DMS153 (cell line): Measurements from ENCODE around the gene TUBB6.

Source experiments
- DNase-seq: peaks from one replicate; lab custom pipeline; 2025; lab: John Stamatoyannopoulos, UW

TUBB6 gene

DNA sequence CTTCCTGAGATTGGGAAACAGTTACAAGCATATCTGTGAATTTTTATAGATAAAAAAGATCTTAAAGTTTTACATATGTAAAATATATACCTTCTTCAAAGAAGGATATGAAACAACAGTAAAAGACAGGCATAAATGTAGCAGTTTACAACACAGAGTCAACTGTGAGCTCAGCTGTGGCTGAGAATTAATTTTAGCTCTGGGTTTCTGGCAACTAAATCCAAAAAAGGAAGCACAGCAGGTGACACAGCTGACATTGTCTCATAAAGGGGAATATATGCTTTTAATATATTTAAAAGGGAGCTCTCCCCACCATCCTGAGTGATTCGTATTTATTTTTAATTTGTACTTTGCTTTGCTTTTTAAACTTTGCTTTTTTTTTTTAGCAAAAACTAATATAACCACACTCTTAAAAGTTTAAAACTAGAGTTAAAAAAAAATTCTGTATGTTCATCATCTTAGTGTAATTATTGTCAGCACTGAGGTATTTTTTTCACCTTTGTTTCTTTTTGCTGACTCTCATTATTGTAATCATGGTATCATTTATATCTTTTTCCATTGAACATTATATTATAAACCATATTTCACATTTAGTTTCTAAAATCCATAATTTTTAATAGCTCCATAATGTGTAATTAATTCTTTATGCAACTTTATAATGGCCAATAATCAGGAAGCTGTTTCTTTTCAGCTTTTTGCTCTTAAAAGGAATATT, 6.7 kb downstream of the TUBB6 start:
- no peak for DNase-seq

DNA sequence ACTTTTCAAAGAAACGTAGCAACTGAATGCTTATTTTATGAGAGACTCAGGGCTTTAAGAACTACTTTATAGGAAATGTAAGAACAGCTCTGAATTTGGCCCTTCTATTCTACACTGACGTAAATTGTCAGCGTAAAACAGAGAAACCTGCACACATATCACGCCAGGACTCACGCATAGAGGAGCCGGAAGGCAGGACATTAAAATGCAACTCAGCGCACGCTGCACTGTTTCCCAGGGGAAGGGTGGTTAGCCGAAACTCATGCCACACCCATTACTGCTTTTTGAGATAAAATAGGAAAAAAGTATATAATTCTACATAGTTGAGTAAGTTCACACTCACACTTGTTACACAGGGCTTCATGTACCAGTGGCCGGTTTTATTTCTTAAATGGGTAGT, 7.4 kb downstream of the TUBB6 start:
- no peak for DNase-seq

DNA sequence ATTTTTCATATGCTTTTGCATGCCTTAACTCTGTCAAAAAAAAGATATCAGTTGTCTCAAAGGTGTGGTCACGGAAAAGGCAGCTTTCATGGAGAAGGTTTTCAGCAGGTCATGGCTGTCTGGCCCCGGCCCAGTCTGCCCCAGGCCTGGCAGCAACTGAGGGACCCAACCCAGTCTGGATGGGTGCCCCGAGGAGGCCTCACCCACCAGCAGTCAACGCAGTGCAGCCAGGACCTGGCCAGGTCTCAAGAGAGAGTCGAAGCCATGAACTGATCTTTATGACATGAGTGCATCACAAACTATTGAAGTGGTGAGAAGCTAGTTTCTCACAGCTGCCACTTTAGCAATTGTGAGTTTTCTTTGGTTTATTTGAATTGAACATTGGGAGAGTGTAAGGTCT, 7.9 kb downstream of the TUBB6 start:
- DNase-seq = no peak

DNA sequence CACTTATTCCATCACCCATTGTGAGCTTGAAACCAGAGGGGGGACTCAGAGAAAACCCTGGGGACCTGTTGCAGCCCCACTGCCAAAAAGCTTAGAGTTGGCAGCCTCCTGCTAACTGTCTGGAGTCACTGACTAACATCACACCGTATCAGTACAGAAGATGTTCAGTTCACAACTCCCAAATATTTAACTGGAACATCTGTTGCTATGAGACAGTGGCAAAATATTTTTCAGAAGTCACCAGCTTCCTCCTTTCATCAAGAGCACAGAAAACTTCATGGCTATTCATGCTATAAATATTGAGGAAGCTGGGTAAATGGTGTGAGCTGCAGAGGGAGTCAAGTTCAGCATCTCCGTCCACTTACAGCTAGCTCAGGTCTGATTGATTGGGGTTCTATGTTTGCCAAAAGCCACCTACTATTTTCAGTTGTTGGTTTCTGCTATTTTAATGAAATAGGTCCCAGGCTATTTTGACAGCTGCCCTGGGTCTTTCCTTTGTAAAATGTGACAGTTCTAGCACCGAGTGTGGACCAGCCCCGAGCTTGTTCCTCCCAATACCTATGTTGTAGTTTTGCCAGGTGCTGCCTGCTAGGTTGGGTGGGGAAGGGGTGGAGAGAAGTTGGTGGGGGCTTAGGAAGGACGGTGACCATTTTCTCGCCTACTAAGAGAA, 9.8 kb downstream of the TUBB6 start:
- no peak for DNase-seq

DNA sequence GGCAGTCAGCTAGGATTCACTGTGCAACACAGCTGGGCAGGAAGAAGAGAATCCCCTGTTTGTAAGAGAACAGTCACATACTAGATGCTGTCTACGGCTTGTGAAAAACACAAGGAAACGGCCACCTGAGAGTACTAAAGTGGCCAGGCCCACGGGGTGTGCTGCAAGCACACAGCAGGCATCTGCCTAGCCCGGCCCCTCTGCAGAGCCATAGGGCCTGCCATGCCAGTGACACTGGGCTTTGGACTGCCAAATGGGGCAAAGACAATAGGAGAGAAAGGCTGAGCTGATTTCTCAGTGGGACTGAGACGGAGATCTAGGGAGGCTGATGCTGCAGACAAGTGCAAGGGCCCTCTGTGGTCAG, 10.3 kb downstream of the TUBB6 start:
- DNase-seq = no peak

DNA sequence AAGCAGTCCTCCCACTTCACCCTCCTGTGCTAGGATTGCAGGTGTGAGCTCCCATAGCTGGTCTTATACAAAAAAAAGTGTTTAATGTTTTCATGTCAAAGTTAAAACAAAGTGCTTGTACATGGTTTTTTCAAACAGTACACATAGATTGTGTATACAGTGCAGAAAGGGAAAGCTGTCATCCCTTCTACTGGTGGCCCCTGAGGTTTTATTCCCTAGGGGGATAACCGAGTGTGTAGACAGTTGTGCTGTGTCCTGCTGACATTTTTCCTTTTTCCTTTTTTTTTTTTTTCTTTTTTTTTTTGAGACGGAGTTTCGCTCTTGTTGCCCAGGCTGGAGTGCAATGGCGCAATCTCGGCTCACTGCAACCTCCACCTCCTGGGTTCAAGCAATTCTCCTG, 10.8 kb downstream of the TUBB6 start:
- DNase-seq = no peak

DNA sequence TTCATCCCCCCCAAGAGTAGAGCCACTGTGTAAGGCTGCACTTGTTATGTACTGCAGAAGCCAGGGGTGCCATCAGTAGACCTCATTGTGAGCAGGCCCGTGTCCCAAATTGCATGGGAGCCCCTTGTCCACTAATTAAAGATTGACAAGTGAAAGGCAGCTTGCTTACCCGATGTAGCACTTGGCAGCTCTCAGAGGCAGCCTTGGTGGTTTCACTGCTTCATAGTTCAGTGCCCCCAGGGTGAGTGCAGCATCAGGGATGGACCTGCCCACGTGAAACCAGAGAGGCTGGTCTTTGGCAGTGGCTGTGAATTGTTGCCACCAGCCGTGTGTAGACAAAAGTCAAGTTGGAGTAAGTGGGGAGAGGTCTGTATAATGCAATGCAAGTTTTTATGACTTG, 13.3 kb downstream of the TUBB6 start:
- DNase-seq = no peak

DNA sequence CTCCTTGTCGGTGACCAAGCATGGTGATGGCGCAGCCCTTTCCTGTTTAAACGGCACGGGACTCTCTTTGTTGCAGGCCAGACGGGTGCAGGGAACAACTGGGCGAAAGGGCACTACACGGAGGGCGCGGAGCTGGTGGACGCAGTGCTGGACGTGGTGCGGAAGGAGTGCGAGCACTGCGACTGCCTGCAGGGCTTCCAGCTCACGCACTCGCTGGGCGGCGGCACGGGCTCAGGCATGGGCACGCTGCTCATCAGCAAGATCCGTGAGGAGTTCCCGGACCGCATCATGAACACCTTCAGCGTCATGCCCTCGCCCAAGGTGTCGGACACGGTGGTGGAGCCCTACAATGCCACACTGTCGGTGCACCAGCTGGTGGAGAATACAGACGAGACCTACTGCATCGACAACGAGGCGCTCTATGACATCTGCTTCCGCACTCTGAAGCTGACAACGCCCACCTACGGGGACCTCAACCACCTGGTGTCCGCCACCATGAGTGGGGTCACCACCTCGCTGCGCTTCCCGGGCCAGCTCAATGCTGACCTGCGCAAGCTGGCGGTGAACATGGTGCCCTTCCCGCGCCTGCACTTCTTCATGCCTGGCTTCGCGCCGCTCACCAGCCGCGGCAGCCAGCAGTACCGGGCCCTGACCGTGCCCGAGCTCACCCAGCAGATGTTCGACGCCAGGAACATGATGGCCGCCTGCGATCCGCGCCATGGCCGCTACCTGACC, 17.1 kb downstream of the TUBB6 start:
- DNase-seq = no peak

DNA sequence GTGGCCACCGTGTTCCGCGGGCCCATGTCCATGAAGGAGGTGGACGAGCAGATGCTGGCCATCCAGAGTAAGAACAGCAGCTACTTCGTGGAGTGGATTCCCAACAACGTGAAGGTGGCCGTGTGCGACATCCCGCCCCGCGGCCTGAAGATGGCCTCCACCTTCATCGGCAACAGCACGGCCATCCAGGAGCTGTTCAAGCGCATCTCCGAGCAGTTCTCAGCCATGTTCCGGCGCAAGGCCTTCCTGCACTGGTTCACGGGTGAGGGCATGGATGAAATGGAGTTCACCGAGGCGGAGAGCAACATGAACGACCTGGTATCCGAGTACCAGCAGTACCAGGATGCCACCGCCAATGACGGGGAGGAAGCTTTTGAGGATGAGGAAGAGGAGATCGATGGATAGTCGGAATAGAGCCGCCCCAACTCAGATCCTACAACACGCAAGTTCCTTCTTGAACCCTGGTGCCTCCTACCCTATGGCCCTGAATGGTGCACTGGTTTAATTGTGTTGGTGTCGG, 17.7 kb downstream of the TUBB6 start:
- DNase-seq = no peak

DNA sequence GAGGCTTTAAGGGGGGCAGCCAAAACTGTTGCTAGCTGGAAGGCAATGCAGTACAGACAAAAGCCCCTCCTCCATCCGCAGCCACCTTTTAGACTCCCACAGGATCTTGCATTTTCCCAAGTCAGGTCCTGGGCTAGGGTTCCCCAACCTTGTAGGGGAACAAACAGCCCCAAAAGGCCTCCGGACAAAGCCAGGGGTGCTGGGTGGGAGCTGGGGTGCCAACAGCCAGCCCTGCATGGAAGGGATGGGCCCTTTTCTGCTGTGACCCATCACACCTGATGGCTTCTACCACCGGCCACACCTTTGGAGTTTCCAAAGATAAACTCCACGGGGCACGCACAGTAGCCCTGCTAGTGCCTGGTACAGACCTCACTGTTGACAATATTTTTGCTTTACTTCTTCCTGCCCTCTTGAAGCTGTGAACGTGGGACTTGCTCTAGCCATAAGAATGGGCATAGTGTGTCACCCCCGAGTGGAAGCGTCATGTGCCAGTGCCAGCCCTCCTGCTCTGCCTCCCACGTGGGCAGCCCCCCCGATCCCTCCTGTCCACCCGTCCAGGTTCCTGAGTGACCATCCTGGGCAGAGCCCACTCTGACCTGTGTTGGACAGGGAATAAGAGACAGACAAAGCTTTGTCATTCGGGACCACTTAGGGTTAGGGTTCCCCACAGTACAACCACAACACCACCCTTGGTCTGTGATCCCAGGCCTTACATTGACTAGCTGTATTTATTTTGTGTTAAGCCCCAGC, 18.8 kb downstream of the TUBB6 start:
- DNase-seq = no peak

DNA sequence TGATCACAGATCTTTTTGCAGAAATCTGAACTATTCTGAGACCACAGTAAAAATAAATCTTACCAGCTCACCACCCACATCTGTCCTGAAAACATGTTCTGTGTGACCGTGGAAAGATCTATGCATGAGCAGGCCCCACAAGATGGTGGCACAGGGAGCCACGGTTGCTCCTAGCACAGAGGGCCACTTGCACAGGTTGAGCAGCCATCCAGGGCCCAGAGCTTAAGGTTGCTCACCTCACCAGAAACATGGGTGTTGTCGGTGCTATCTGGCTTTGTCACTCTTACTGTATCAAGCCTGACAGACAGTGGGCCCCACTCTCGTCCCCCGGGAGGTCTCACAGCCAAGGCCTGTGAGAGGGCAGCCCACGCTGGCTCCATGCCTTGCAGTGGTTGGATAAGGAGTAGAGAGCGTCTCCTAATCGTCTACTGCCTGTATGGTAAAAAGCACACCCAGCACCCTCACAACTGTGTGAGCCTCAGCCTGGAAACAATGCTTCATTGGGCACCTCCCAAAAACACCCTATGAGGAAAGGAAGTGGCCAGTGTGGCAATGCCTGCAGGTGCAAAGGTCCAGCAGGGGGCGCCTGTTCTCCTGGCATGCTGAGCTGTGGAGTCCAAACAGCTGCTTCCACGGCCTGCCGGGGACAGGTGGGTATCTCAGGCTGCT, 19.6 kb downstream of the TUBB6 start:
- no peak for DNase-seq

DNA sequence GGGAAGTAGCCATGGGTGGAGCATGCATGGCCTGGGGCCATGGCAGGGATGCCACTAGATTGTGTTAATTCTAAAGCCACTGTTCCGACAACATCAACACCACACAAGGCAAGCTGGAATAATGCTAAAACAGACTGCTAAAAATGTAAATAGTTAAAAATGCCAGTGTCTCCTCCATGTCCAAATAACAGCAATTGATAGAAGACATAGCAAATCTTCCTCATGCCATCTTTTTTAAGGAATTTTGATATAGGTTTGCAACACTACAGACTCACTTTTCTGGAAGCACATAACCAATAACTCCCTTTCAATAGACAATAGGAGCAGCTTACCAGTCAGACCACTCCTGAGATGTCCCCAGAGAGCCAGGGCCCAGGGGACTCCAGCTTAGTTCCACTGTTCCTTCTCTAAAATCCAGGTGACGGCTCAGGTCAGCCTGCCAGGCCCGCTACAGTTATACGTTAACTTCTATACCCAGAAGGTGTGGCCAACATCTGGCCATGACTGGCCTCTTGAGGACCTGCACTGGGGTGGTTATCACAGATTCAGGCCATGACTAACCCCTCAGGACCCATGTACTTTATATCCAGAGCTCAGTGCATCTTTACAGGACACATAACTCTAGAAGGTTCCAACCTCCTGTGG, 20.3 kb downstream of the TUBB6 start:
- DNase-seq = no peak

DNA sequence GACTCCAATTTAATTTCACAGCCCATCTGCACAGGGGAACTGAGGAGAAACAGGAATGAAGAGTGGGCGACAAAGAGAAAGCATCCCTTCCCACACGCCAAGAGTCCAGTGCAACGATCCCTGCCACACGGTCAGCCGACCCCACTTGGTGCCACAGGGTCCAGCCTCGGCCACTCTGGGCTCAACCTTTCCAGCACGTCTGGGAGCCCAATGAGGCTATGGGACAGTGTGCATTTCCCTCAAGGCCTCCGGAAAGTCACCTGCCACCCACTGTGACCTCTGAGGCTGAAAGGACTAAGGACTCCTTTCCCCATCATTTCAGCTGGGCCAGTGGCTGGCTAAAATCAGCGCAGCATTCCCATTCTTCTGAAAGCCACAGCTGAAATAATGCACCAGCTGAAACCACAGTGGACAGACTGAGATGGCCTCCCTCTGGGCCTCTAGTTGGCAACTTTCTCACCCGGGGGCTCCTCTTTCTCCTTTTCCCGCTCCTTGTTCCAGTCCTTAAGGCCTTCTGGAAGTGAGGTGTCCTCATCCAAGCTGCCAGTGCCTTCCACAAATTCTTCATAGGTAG, 21.2 kb downstream of the TUBB6 start:
- DNase-seq = no peak

DNA sequence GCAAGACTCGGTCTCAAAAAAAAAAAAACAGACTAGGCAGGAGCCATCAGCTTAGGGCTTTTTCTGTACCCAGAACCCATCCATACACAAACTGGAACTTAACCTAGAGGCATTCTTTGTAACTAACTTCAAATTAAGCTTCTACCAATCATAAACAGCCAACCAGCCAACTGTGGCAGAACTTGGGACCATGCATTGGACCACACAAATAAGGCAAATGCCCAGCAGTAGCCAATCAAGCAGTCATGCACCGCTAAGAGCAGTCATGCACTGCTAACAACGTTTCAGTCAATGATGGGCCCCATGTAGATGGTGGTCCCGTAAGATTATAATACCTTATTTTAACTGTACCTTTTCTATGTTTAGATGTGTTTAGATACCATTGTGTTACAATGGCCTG, 22.7 kb downstream of the TUBB6 start:
- DNase-seq = no peak

DNA sequence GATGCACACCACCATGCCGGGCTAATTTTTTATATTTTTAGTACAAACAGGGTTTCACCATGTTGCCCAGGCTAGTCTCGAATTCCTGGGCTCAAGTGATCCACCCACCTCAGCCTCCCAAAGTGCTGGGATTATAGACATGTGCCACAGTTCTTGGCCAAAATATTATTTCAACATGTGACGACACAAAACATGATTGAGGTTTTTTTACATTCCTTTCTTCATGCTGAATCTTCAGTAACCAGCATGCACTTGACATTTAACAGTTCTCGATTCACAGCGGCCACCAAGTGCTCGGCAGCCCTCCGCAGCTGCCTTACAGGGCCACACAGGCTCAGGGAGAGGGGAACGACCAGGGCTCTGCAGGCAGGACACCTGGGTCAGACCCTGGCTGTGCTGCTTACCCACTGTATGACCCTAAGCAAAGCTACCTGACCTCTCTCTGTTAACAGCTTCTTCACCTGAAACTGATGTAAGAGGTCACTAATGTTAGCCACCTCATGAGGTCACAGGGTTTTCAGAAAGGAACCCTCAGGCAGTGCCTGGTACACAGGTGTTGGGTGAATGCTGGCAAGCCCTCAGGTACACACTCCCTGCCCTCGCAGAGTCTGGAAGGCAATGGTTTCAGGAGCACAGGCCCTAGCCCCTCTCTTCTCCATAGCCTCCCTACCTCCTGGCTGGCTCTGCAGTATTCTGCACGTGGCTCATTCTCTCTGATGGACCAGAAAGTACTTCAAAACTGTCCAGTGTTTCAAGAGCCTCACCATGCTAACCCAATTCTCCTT, 25.7 kb downstream of the TUBB6 start:
- DNase-seq = no peak

DNA sequence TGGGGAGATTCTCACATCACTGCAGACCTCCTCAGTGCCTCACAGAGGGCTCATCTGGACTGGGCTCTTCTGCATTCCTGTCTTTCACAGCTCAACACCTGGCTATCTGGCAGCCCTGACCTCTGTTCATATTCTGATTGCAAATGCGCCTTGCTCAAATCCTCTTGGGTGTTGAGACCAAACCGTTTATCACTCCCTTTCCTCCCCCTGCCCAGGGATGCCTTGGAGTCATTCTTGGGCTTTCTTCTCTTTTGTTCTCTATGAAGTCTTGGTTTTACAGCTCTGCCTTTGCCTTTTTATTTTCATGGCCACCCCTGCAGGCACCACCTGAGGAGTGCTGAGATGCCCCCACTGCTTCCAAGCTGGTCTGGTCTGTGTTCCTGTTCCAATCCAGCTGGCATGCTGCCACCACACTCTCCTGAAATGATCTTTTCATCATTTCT, 26.3 kb downstream of the TUBB6 start:
- no peak for DNase-seq

DNA sequence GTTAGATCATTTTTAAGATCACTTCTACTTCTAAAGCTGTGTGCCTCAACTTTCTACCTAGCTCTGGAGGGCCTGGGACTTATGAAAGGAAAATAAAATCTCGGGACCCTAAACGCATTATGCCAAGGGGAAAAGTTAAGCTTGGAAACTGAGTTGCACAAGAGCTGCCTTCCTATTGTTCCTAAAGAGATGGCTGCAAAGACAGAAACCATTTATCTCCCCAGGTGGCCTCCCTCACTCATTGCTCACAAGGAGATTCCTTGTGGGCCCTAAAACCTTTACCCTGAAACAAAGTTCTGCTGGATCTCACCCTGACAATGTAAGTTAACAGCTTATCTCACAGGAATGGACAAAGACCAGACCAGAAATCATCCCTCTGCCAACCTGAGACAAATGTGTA, 26.8 kb downstream of the TUBB6 start:
- no peak for DNase-seq

DNA sequence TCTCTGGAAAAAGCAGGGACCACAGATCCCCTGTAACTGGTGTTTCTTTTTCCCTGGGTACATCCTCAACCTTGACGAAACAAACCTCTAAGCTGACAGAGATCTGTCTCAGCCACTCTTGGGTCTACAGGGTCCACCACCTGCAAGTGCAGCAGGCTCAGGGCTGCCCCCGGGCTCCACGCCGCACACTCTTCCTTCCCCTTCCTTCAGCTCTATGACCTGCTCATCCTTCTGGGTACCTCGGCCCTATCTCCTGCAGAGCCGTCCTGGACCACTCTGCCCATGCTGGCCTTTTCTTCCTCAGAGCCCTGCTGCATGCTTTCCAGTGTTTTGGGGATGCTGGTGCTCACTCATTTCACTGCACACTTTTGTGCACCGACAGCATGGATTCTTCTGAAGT, 27.5 kb downstream of the TUBB6 start:
- DNase-seq = no peak

DNA sequence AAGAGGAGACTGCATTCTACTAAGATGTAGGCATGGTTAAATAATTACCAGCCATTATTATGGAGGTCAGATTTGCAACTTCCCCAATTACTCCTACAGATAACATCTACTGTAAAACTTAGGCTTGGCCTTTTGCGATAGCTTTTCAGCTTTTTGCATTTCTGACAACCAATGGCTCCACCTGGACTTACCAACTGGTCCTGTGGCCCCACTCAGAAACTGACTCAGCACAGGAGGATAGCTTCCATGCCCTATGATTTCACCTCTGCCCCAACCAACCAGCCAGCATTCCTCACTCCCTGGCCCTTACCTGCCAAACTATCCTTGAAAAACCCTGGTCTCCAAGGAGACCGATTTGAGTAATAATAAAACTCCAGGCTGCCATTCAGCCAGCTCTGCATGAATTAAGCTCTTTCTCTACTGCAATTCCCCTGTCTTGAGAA, 28.2 kb downstream of the TUBB6 start:
- DNase-seq = no peak

DNA sequence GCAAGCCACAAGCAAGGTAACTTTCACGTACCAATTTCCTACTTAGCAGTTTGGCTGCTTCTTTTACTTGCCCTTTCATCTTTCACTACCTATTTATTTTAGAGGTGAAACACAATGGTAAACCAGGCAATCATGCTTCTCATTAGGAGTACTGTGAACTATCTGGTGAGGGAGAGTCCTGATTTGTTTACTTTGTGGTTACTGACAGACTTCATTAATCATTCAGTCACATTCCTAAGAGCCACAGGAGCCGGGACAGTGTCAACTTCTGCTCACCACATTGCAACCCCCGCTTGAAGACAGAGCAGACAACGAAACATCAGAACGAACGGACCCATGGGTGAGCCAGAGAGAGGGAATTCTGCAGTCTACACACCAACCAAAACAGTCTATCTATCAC, 28.8 kb downstream of the TUBB6 start:
- no peak for DNase-seq
